Measurements from ENCODE around the gene SHB.

DNA sequence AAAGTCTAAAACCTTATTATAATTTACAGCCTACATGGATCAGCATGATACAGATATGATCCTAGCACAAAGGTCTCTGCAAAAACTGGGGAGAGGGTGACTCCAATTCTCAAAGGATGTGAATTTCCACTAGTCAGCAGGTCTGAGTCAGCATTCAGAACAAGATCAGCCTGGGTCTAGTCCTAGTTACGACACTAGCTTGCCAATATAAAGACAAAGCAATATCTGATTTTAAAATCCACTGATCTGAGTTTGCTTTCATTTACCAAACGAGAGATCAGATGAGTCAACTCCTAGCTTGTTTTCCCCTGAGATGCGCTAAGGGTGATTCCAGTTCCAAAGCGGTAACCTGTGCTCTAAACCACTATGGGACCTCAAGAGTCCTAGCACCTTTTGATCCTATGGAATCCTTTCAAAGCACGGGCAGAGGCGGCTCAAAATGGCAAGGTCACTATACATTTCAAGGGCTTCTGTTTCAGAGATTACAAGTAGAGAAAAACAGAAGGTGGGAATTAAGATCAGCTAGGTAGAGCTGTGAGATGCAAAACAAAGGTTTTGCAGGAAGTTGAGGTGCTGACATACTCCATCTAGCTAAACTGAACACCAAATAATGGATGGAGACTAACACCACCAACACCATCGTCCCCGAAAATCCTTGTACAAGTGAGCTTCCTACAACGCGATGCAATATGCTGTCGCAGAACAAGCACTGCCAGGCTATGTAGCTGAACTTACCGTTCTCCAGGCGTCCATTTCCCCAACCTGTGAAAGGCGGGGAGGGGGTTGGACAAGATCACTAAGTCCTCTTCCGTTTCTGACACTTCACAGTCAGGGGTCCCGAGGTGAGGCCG lies 166.0 kb downstream of the SHB start:
- TF ChIP-seq, protein P1, sequence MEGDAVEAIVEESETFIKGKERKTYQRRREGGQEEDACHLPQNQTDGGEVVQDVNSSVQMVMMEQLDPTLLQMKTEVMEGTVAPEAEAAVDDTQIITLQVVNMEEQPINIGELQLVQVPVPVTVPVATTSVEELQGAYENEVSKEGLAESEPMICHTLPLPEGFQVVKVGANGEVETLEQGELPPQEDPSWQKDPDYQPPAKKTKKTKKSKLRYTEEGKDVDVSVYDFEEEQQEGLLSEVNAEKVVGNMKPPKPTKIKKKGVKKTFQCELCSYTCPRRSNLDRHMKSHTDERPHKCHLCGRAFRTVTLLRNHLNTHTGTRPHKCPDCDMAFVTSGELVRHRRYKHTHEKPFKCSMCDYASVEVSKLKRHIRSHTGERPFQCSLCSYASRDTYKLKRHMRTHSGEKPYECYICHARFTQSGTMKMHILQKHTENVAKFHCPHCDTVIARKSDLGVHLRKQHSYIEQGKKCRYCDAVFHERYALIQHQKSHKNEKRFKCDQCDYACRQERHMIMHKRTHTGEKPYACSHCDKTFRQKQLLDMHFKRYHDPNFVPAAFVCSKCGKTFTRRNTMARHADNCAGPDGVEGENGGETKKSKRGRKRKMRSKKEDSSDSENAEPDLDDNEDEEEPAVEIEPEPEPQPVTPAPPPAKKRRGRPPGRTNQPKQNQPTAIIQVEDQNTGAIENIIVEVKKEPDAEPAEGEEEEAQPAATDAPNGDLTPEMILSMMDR (IDR thresholded peaks at IDR 0.05; ENCODE audit: extremely low read depth in 1 of 2, insufficient read depth in 1 of 2, low read depth in 1 of 2, low read length in 2 of 2) = no peak
- TF ChIP-seq EZH2 (IDR thresholded peaks at IDR 0.05; ENCODE audit: borderline replicate concordance, low read depth, low read length, severe bottlenecking) (no peak), POLR2AphosphoS5 (IDR thresholded peaks at IDR 0.05; ENCODE audit: insufficient read depth, low read depth, low read length) (no peak)

Data from endothelial cell of umbilical vein (primary cell).